Right atrium auricular region (tissue), 2 donors: ENCODE results near the gene FIGNL1. TPM values are rescaled to one million over a fixed set of nuclear protein-coding genes. Genes with fewer than 3 reads are reported as not detected.

Experiments
- DNase-seq: peaks from one replicate; pipeline ENCODE4 v3.0.0-alpha.2; 2019; ENCODE audit warnings: low spot score
- H3K27ac ChIP-seq, 2 donors: fragments of 200-600 bp; sonication (generic); 1 replicate in 1 of 2; 2 replicates in 1 of 2; pipeline ENCODE4 v1.5.1; 2016 to 2019
- H3K27me3 ChIP-seq, 2 donors: fragments of 200-600 bp; sonication (generic); one replicate each; pipeline versions ENCODE4 v1.5.1 to v1.6.0; 2017 to 2019
- H3K36me3 ChIP-seq: fragments of 200-600 bp; sonication (generic); one replicate; pipeline ENCODE4 v1.5.1; 2016
- H3K4me1 ChIP-seq, 2 donors: fragments of 200-600 bp; sonication (generic); one replicate each; pipeline versions ENCODE4 v1.5.1 to v1.6.0; 2017 to 2019
- H3K4me3 ChIP-seq, 2 donors: fragments of 200-600 bp; sonication (generic); 1 replicate in 1 of 2; 2 replicates in 1 of 2; pipeline ENCODE4 v1.5.1; 2017 to 2019; ENCODE audit warnings: mild to moderate bottlenecking in 1 of 2, moderate library complexity in 1 of 2
- H3K9me3 ChIP-seq, 2 donors: fragments of 200-600 bp; sonication (generic); one replicate each; pipeline ENCODE4 v1.5.1; 2019
- CTCF ChIP-seq, 2 donors: fragments of 200-600 bp; sonication (generic); IDR thresholded peaks; one replicate each; pipeline ENCODE4 v1.5.1; 2019; ENCODE audit warnings: antibody characterized with exemption in 2 of 2
- total RNA-seq, 2 donors: library from RNA; depleted of rRNA; stranded (reverse); fragments of >200 nt; gene quantifications; one replicate each; pipeline ENCODE4 v1.1.0, GENCODE V29; 2016

The FIGNL1 gene
- total RNA-seq, 2 donors from 2014 or later = 4.7 TPM

- Histone ChIP-seq H3K27me3 (no peaks in the 10 kb centered on the region), H3K4me1 (no peaks in the 10 kb centered on the region), H3K27ac (no peak overlapping the region), H3K4me3 (no peak overlapping the region), H3K36me3 (no peaks in the 10 kb centered on the region), H3K9me3 (no peaks in the 10 kb centered on the region)
- no peak for TF ChIP-seq CTCF (IDR thresholded peaks at IDR 0.05)
- DNase-seq = no peak
Observed at GRCh38 chr7:50431722-50432305, 18.3 kb downstream of the FIGNL1 start.

GRCh38 chr7:50431316-50431715, 18.8 kb downstream of the FIGNL1 start:
- no peaks in the 10 kb centered on the region for H3K4me1 ChIP-seq
- H3K4me3 ChIP-seq = no peak overlapping the region
- no peak for DNase-seq
- no peaks in the 10 kb centered on the region for H3K9me3 ChIP-seq
- TF ChIP-seq CTCF (IDR thresholded peaks at IDR 0.05) = no peak
- H3K27me3 ChIP-seq = no peaks in the 10 kb centered on the region
- no peak overlapping the region for H3K27ac ChIP-seq
- no peaks in the 10 kb centered on the region for H3K36me3 ChIP-seq

- Histone ChIP-seq H3K36me3 (no peaks in the 10 kb centered on the region), H3K9me3 (no peaks in the 10 kb centered on the region), H3K4me3 (no peak overlapping the region), H3K27ac (no peak overlapping the region), H3K4me1 (no peaks in the 10 kb centered on the region), H3K27me3 (no peaks in the 10 kb centered on the region)
- no peak for DNase-seq
- TF ChIP-seq CTCF (IDR thresholded peaks at IDR 0.05) = no peak
Observed at GRCh38 chr7:50428911-50429310, 21.2 kb downstream of the FIGNL1 start.

- Histone ChIP-seq H3K27me3 (no peaks in the 10 kb centered on the region), H3K36me3 (no peaks in the 10 kb centered on the region), H3K4me1 (no peaks in the 10 kb centered on the region), H3K4me3 (no peak overlapping the region), H3K9me3 (no peaks in the 10 kb centered on the region), H3K27ac (no peak overlapping the region)
- no peak for TF ChIP-seq CTCF (IDR thresholded peaks at IDR 0.05)
- DNase-seq = no peak
Observed at GRCh38 chr7:50427518-50427917, 22.6 kb downstream of the FIGNL1 start.

GRCh38 chr7:50426280-50427045, 23.7 kb downstream of the FIGNL1 start:
- H3K4me3 ChIP-seq = no peak overlapping the region
- no peak for TF ChIP-seq CTCF (IDR thresholded peaks at IDR 0.05)
- H3K27me3 ChIP-seq = no peaks in the 10 kb centered on the region

More at GRCh38 chr7:50426280-50427045, 23.7 kb downstream of the FIGNL1 start:
- no peaks in the 10 kb centered on the region for H3K36me3 ChIP-seq
- no peak overlapping the region for H3K27ac ChIP-seq
- no peaks in the 10 kb centered on the region for H3K9me3 ChIP-seq
- no peaks in the 10 kb centered on the region for H3K4me1 ChIP-seq
- DNase-seq = no peak
